HCT116 (cell line): ENCODE results near the gene CPEB2. TPM values are rescaled to one million over a fixed set of nuclear protein-coding genes. Genes with fewer than 3 reads are reported as not detected.

Experiments used
- ATAC-seq: fragments of 200-7000 bp; cut with Tn5 transposase; 2 replicates; pipeline ENCODE4 v1.9.1; 2020; ENCODE audit warnings: mild to moderate bottlenecking, moderate library complexity
- BruUV-seq: library from RNA; stranded (reverse); fragments of 400-500 nt; replicated peaks from 2 replicates; lab custom pipeline; 2021; lab: Mats Ljungman, UMichigan
- CTCF ChIA-PET: fragments of 300-600 bp; sonication (Branson Sonifier 250); formaldehyde crosslinking; loops from one replicate; lab custom pipeline; 2021; ENCODE audit warnings: antibody characterized with exemption; lab: Charles Lee
- POLR2A ChIA-PET: fragments of 300-600, 350-600 bp; sonication (Branson Sonifier 250); formaldehyde crosslinking; loops from one replicate; lab custom pipeline; 2021; ENCODE audit warnings: antibody characterized with exemption; lab: Charles Lee
- RAD21 ChIA-PET, 2 experiments: fragments of 300-600 bp; sonication (Branson Sonifier 250); formaldehyde crosslinking; loops; one replicate each; lab custom pipeline; 2023; ENCODE audit warnings: low total read pairs in 2 of 2; ENCODE audit not compliant: uncharacterized antibody in 2 of 2, unreplicated experiment in 2 of 2, low non-redundant PET in 1 of 2; lab: Charles Lee
- DNase-seq: peaks from one replicate; pipeline ENCODE4 v3.0.0-alpha.2; 2010; ENCODE audit warnings: low read depth, low spot score
- H2AFZ ChIP-seq: fragments of 200-600 bp; shearing (Covaris generic), sonication (generic); 2 replicates; pipeline ENCODE4 v1.6.1; 2017; ENCODE audit warnings: low read depth, mixed run types, mixed read lengths, antibody characterized with exemption, low read length; ENCODE audit not compliant: poor library complexity, severe bottlenecking
- H3K27ac ChIP-seq: 2 replicates; pipeline ENCODE4 v1.5.1; 2012; ENCODE audit warnings: low read depth, low read length
- H3K27me3 ChIP-seq: fragments of 200-600 bp; sonication (generic); 2 replicates; pipeline ENCODE4 v1.6.1; 2016; ENCODE audit warnings: mixed run types, low read length, mixed read lengths; ENCODE audit not compliant: insufficient read depth
- H3K36me3 ChIP-seq, 2 experiments: fragments of 200-500 bp in 1 of 2; fragments of 200-600 bp in 1 of 2; sonication (Bioruptor generic) in 1 of 2; sonication (generic) in 1 of 2; 2 replicates each; pipeline versions ENCODE4 v1.5.1 to v1.6.1; 2014 to 2016; ENCODE audit warnings: low read length in 2 of 2, inconsistent platforms in 1 of 2, mixed read lengths in 1 of 2, mixed run types in 1 of 2; ENCODE audit not compliant: insufficient read depth in 2 of 2, control insufficient read depth in 1 of 2
- H3K4me1 ChIP-seq, 2 experiments: fragments of 200-600 bp in 1 of 2; sonication (generic) in 1 of 2; 2 replicates each; pipeline versions ENCODE4 v1.5.1 to v1.6.1; 2012 to 2017; ENCODE audit warnings: low read length in 2 of 2, inconsistent platforms in 1 of 2, mild to moderate bottlenecking in 1 of 2, mixed read lengths in 1 of 2, mixed run types in 1 of 2, moderate library complexity in 1 of 2; ENCODE audit not compliant: insufficient read depth in 2 of 2, control insufficient read depth in 1 of 2
- H3K4me2 ChIP-seq: fragments of 200-600 bp; sonication (generic); 2 replicates; pipeline ENCODE4 v1.6.1; 2017; ENCODE audit warnings: mixed run types, low read length, mixed read lengths
- H3K4me3 ChIP-seq, 2 experiments: fragments of 200-600 bp in 1 of 2; sonication (generic) in 1 of 2; replicated peaks in 1 of 2; 2 replicates each; pipeline ENCODE4 v1.5.1; 2011 to 2016; ENCODE audit warnings: low read length in 2 of 2, control low read depth in 1 of 2, low read depth in 1 of 2, mild to moderate bottlenecking in 1 of 2, mixed read lengths in 1 of 2, mixed run types in 1 of 2
- H3K79me2 ChIP-seq: fragments of 200-600 bp; sonication (generic); 2 replicates; pipeline ENCODE4 v1.6.1; 2017; ENCODE audit warnings: mild to moderate bottlenecking, mixed run types, low read length, moderate library complexity, mixed read lengths; ENCODE audit not compliant: insufficient read depth
- H3K9ac ChIP-seq: fragments of 200-600 bp; sonication (generic); 2 replicates; pipeline ENCODE4 v1.6.1; 2016; ENCODE audit warnings: low read length, mixed read lengths
- H3K9me2 ChIP-seq: fragments of 200-600 bp; sonication (generic), shearing (Covaris generic); 2 replicates; pipeline ENCODE4 v1.6.1; 2017; ENCODE audit warnings: mixed run types, mild to moderate bottlenecking, moderate library complexity; ENCODE audit not compliant: insufficient read depth
- H3K9me3 ChIP-seq, 2 experiments: fragments of 200-500 bp in 1 of 2; fragments of 200-600 bp in 1 of 2; sonication (Bioruptor generic) in 1 of 2; sonication (generic) in 1 of 2; 2 replicates each; pipeline ENCODE4 v1.6.1; 2014 to 2017; ENCODE audit warnings: low read length in 2 of 2, mixed read lengths in 2 of 2, inconsistent platforms in 1 of 2, low read depth in 1 of 2, mild to moderate bottlenecking in 1 of 2, mixed run types in 1 of 2, moderate library complexity in 1 of 2; ENCODE audit not compliant: control insufficient read depth in 1 of 2, insufficient read depth in 1 of 2
- H4K20me1 ChIP-seq: fragments of 200-600 bp; sonication (generic), shearing (Covaris generic); 2 replicates; pipeline ENCODE4 v1.6.1; 2017; ENCODE audit warnings: mixed run types, mild to moderate bottlenecking, moderate library complexity; ENCODE audit not compliant: insufficient read depth
- ATF3 ChIP-seq: IDR thresholded peaks from 2 replicates; pipeline ENCODE4 v1.6.1; 2012
- CBX3 ChIP-seq: IDR thresholded peaks from 2 replicates; pipeline ENCODE4 v1.6.1; 2012; ENCODE audit warnings: low read depth
- CTCF ChIP-seq, 3 experiments: fragments of 200-600 bp in 1 of 3; sonication (generic) in 1 of 3; IDR thresholded peaks in 2 of 3; conservative IDR thresholded peaks in 1 of 3; 2 replicates each; pipeline ENCODE4 v1.5.1; 2012 to 2017; ENCODE audit warnings: low read depth in 2 of 3, low read length in 2 of 3, antibody characterized with exemption in 1 of 3, borderline replicate concordance in 1 of 3, control low read depth in 1 of 3, mild to moderate bottlenecking in 1 of 3, mixed read lengths in 1 of 3, mixed run types in 1 of 3, moderate library complexity in 1 of 3; ENCODE audit not compliant: insufficient read depth in 1 of 3
- JUND ChIP-seq: IDR thresholded peaks from 2 replicates; pipeline ENCODE4 v1.6.1; 2012
- RAD21 ChIP-seq: IDR thresholded peaks from 2 replicates; pipeline ENCODE4 v1.6.1; 2012; ENCODE audit warnings: low read depth, mild to moderate bottlenecking
- SIN3A ChIP-seq: IDR thresholded peaks from 2 replicates; pipeline ENCODE4 v1.6.1; 2012; ENCODE audit warnings: low read depth
- ZFX ChIP-seq: fragments of 450-650 bp; IDR thresholded peaks from 2 replicates; pipeline ENCODE4 v1.6.1; 2017
- ZNF274 ChIP-seq: fragments of 200-500 bp; sonication (Bioruptor generic); IDR thresholded peaks from 2 replicates; pipeline ENCODE4 v1.6.1; 2014; ENCODE audit warnings: mild to moderate bottlenecking, low read depth, low read length, inconsistent platforms
- intact Hi-C: fragments of 100-400 bp; cut with micrococcal nuclease; formaldehyde crosslinking; loops from 2 replicates; pipeline ENCODE4 v1.10.0; 2022
- total RNA-seq: library from RNA; stranded (reverse); gene quantifications from one replicate; pipeline ENCODE4 v1.2.1, GENCODE V29; 2021; ENCODE audit not compliant: unreplicated experiment

CPEB2 gene
- total RNA-seq, 1 experiment from 2014 or later: 1.3 TPM

DNA sequence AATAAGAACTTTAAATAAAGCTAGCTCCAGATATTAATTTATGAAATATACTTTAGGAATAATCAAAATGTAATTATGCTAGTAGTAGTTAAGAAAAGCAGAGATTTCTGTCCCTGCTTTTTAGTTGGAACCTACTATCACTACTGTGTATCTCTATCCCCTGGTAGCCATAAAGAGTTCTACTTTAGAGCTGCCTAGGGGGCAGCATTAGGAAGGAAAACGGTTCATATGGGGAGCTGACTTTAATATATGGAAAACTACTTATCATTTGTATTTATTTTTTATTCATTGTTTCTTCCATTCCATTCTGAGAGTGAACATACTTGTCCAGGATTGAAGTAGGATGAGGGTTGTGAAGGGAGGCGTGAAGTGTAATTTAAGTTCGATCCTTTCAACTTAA is 40.9 kb downstream of the CPEB2 start:
- Histone ChIP-seq H3K4me2 (no peak overlapping the region), H3K9me3 (no peaks in the 10 kb centered on the region), H3K9ac (no peak overlapping the region), H3K36me3 (no peaks in the 10 kb centered on the region), H3K79me2 (no peaks in the 10 kb centered on the region), H4K20me1 (no peaks in the 10 kb centered on the region), H3K27ac (no peak overlapping the region), H2AFZ (no peak overlapping the region)
- intact Hi-C loops: no loop called here
- ChIA-PET CTCF (interaction anchor here (0.7 to 1.4 kb wide), 4 partner anchors 11 to 353 kb away, joined by 3 to 5 read pairs (median 4); no protein-coding TSS in a partner anchor), RAD21 (no interaction called here)
- BruUV-seq: no TSS peak
- peak; percentile 13 for DNase-seq
- TF ChIP-seq RAD21 (peak; percentile 49), CBX3 (no peak), CTCF (IDR thresholded peaks at IDR 0.05 in 2 of 3, conservative IDR thresholded peaks at IDR 0.05 in 1 of 3; ENCODE audit: borderline replicate concordance in 1 of 3, insufficient read depth in 1 of 3, low read depth in 2 of 3, low read length in 2 of 3) (peak; percentile 34 to 44 (median 44); a peak in 5 of 6 replicates), SIN3A (no peak)
- TF ChIP-seq, all 23 proteins: peak for 2
- peak; percentile 79 for ATAC-seq
- peaks cover 0 to 7% of the 10 kb centered on the region in 2 experiments; a peak in 2 of 4 replicates for H3K4me1 ChIP-seq
- H3K9me2 ChIP-seq: no peaks in the 10 kb centered on the region
- POLR2A ChIA-PET: no interaction called here
- H3K4me3 ChIP-seq: no peak overlapping the region
- H3K27me3 ChIP-seq: no peaks in the 10 kb centered on the region

DNA sequence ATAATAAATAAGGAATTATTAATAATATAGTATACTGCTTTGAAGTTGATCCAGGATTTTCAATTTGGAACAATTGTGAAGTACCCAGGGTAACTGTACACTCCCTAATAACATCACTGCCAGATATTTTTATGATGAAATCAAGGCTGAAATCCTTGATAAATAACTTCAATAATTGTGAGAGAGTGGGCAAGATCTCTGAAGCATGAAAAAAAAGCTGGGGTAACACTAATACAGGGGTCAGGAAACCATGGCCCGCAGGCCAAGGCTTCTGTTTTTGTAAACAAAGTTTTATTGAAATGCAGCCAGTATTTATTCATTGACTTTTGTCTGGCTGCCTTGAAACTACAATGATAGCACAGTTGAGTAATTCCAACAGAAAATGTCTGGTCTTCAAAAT is 41.6 kb downstream of the CPEB2 start:
- Histone ChIP-seq H3K9me2 (no peaks in the 10 kb centered on the region), H3K4me1 (peaks cover 0 to 7% of the 10 kb centered on the region in 2 experiments; a peak in 2 of 4 replicates), H3K36me3 (no peaks in the 10 kb centered on the region), H3K27me3 (no peaks in the 10 kb centered on the region), H3K4me2 (no peak overlapping the region), H2AFZ (no peak overlapping the region), H3K79me2 (no peaks in the 10 kb centered on the region), H3K9me3 (no peaks in the 10 kb centered on the region), H3K4me3 (no peak overlapping the region), H4K20me1 (no peaks in the 10 kb centered on the region), H3K9ac (no peak overlapping the region), H3K27ac (no peak overlapping the region)
- no TSS peak for BruUV-seq
- intact Hi-C loops: no loop called here
- ChIA-PET POLR2A (no interaction called here), RAD21 (no interaction called here), CTCF (interaction anchor here (0.7 to 1.4 kb wide), 4 partner anchors 11 to 353 kb away, joined by 3 to 5 read pairs (median 4); no protein-coding TSS in a partner anchor)
- TF ChIP-seq CTCF (IDR thresholded peaks at IDR 0.05 in 2 of 3, conservative IDR thresholded peaks at IDR 0.05 in 1 of 3; ENCODE audit: borderline replicate concordance in 1 of 3, insufficient read depth in 1 of 3, low read depth in 2 of 3, low read length in 2 of 3) (no peak), JUND (no peak), ATF3 (no peak), ZFX (no peak), ZNF274 (no peak)
- DNase-seq (no peak), ATAC-seq (no peak)
